ENCODE results near the gene MROH2A.

DNA sequence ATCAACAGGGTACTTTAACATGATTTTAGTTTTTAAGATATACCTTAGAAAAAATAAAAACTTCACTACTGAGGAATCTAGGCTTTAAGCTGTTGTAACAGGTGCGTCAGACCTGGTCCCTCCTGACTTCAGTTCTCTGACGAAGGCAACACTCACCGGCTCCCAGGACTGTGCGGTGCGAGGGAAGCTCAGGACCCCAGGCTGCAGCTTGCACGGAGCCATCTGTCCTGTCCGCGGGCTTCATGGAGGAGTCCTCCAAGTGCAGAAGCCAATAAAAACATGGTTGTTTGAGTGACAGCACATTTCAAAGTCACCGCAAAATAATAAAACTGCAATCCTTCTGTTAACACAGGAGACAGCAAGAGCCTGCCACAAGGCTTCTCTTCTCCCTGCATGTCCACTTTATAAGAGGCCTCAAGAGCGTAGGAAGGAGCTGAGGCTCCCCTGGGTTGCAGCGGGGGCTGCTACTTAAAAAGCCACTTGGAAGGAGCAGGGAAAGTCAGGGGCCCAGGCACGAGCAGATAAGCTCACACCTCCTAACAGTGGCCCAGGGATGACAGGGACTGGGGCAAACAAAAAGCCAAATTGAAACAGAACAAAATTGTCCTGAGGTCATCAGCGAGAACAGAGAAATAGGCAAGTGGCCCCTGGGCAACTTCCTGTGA, 71.6 kb downstream of the MROH2A start:
- TF ChIP-seq, protein P1, sequence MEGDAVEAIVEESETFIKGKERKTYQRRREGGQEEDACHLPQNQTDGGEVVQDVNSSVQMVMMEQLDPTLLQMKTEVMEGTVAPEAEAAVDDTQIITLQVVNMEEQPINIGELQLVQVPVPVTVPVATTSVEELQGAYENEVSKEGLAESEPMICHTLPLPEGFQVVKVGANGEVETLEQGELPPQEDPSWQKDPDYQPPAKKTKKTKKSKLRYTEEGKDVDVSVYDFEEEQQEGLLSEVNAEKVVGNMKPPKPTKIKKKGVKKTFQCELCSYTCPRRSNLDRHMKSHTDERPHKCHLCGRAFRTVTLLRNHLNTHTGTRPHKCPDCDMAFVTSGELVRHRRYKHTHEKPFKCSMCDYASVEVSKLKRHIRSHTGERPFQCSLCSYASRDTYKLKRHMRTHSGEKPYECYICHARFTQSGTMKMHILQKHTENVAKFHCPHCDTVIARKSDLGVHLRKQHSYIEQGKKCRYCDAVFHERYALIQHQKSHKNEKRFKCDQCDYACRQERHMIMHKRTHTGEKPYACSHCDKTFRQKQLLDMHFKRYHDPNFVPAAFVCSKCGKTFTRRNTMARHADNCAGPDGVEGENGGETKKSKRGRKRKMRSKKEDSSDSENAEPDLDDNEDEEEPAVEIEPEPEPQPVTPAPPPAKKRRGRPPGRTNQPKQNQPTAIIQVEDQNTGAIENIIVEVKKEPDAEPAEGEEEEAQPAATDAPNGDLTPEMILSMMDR (IDR thresholded peaks at IDR 0.05) = no peak
- no peak for TF ChIP-seq POLR2A (IDR thresholded peaks at IDR 0.05)
- TF ChIP-seq POLR2AphosphoS5 (IDR thresholded peaks at IDR 0.05; ENCODE audit: insufficient read depth in 1 of 2, low read depth in 1 of 2) = no peak
